ENCODE results near the gene ONECUT2.
"Not testable (repeated sequence)": the region's sequence is repeated elsewhere in the genome, so short reads cannot be mapped to it uniquely, and the experiment has no call there.

Gene ONECUT2

GRCh38 chr18:57446322-57446721, 11.1 kb downstream of the ONECUT2 start:
- DNase-seq (ENCODE audit: low spot score) = peak; percentile 14

GRCh38 chr18:57447154-57447621, 12.0 kb downstream of the ONECUT2 start:
- DNase-seq (ENCODE audit: low spot score) = no peak

- no peak for DNase-seq (ENCODE audit: low spot score)
These were observed 20.5 kb downstream of the ONECUT2 start for GRCh38 chr18:57455576-57456129.

- no peak for DNase-seq (ENCODE audit: low spot score)
These were observed 26.6 kb downstream of the ONECUT2 start for GRCh38 chr18:57461652-57462269.

- DNase-seq (ENCODE audit: low spot score) = no peak
These were observed 31.1 kb downstream of the ONECUT2 start for GRCh38 chr18:57466307-57466706.

- no peak for DNase-seq (ENCODE audit: low spot score)
These were observed 31.7 kb downstream of the ONECUT2 start for GRCh38 chr18:57466745-57467409.

- no peak for DNase-seq (ENCODE audit: low spot score)
These were observed 34.7 kb downstream of the ONECUT2 start for GRCh38 chr18:57469884-57470283.

- DNase-seq (ENCODE audit: low spot score) = no peak
These were observed 40.2 kb downstream of the ONECUT2 start for GRCh38 chr18:57475408-57475807.

- no peak for DNase-seq (ENCODE audit: low spot score)
These were observed 40.7 kb downstream of the ONECUT2 start for GRCh38 chr18:57475903-57476302.

- no peak for DNase-seq (ENCODE audit: low spot score)
These were observed 45.6 kb downstream of the ONECUT2 start for GRCh38 chr18:57480733-57481132.

- no peak for DNase-seq (ENCODE audit: low spot score)
These were observed 62.5 kb downstream of the ONECUT2 start for GRCh38 chr18:57497372-57498294.

GRCh38 chr18:57498682-57499256, 63.6 kb downstream of the ONECUT2 start:
- no peak for DNase-seq (ENCODE audit: low spot score)

GRCh38 chr18:57502624-57503023, 67.5 kb downstream of the ONECUT2 start:
- no peak for DNase-seq (ENCODE audit: low spot score)

GRCh38 chr18:57505231-57505630, 70.1 kb downstream of the ONECUT2 start:
- no peak for DNase-seq (ENCODE audit: low spot score)

- no peak for DNase-seq (ENCODE audit: low spot score)
These were observed 80.9 kb downstream of the ONECUT2 start for GRCh38 chr18:57516056-57516455.

GRCh38 chr18:57518533-57518932, 83.4 kb downstream of the ONECUT2 start:
- no peak for DNase-seq (ENCODE audit: low spot score)

GRCh38 chr18:57519668-57520424, 84.7 kb downstream of the ONECUT2 start:
- no peak for DNase-seq (ENCODE audit: low spot score)

- DNase-seq (ENCODE audit: low spot score) = not testable (repeated sequence)
These were observed 87.2 kb downstream of the ONECUT2 start for GRCh38 chr18:57522348-57522747.

- peak; percentile 86 for DNase-seq (ENCODE audit: low spot score)
These were observed 88.2 kb downstream of the ONECUT2 start for GRCh38 chr18:57523171-57523956.

GRCh38 chr18:57527556-57528229, 92.5 kb downstream of the ONECUT2 start:
- no peak for DNase-seq (ENCODE audit: low spot score)
